Measurements from ENCODE around the gene IZUMO1.
"Not testable (repeated sequence)": the region's sequence is repeated elsewhere in the genome, so short reads cannot be mapped to it uniquely, and the experiment has no call there.

Gene IZUMO1

DNA sequence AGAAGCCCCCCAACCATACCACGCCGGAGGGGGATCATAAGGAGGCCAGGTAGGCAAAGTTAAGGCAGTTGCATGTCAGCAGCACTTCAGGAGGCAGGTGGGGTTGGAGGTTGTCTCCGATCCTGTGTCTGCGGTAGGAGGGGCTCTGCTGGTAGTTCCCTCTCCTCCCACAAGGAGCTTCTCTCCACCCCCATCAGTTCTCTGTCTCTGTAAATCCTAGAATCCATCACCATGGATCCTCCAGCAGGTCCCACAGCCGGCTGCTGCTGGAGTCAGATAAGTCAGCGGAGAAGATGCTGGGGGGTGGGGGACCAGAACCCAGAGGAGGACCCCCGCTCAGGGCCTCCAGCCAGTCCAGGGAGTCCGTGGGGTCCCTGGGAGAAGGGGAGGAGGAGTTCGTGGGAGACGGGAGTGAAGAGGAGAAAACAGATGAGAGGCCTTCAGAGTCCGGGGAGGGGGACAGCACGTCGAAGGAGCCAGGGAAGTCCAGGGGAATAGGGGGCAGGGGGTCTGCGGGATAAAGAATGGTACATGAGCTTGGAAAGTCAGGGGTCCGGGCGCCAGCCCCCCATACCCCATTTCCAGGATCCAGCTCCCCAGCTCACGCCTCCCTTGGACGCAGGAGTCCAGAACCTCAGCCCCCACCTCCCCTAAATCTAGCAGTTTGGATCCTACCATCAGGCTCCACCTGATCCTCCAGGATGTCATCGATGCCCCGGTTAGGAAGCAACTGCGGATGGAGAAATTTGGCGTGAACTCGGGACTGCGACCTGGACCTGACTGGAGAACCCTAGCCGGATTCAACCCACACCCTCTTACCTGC lies 33.5 kb downstream of the IZUMO1 start:
- DNase-seq (ENCODE audit: low read depth in 3 of 3), result no peak

DNA sequence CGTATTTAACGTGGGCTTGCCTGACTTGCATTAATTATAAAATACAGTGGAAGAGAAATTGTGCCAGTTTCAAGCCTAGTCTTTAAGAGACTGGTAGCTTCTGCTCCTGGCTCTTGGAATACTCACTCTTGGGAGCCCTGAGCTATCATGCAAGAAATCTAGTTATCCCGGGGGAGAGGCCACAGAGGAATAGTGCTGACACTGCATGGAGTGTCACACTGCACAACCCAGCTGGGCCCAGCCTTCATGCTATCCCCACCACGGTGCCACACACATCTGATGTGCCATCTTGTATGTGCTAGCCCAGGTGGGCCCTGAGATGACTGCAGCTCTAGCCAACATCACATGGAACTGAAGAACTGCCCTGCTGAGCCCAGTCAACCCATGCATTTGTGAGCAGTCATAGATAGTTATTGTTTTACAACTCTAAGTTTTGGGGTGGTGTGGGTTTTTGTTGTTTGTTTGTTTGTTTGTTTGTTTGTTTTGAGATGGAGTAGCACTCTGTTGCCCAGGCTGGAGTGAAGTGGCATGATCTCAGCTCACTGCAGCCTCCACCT lies 35.5 kb downstream of the IZUMO1 start:
- no peak for DNase-seq (ENCODE audit: low read depth in 3 of 3)

DNA sequence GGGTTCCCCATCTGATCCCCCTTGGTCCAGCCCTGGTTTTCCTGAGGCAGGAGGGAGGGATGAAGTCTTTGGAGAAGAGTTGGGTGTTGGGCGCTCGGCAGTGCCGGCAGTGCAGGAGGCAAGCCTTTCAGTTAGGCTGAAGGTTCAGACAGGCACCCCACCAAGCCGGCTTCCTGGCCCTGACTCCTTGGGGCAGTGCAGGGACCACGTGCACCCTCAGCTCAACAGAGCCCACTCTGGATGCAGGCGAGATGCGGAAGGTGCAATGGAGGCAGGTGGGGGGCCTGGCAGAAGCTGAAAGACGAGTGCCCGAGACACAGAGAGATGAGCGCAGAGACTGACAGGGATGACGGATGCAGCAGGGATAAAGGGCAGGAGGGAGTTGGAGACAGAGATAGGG lies 38.2 kb downstream of the IZUMO1 start:
- DNase-seq (ENCODE audit: low read depth in 3 of 3), result no peak

DNA sequence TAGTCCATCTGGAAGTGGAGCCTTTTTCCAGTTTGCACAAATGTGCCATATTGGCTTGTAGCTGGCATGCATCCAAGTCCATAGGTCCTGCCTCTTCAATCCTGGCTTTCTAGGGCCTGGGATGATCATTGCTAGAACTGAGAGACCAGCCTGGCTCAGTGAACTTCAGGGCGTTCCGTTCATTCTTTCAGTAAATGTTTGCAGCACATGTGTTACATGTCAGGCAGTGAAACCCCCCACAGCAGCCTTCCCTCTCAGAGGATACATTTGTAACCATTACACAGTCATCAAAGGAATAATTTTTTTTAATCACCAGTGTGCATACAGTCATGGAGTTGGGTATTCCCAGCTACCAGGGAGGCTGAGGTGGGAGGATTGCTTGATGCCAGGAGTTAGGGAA lies 41.3 kb downstream of the IZUMO1 start:
- DNase-seq (ENCODE audit: low read depth in 3 of 3), result no peak

DNA sequence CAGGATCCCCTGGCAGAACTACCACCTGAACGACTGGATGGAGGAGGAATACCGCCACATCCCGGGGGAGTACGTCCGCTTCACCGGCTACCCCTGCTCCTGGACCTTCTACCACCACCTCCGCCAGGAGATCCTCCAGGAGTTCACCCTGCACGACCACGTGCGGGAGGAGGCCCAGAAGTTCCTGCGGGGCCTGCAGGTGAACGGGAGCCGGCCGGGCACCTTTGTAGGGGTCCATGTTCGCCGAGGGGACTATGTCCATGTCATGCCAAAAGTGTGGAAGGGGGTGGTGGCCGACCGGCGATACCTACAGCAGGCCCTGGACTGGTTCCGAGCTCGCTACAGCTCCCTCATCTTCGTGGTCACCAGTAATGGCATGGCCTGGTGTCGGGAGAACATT lies 43.4 kb downstream of the IZUMO1 start:
- DNase-seq (ENCODE audit: low read depth in 3 of 3), result no peak

DNA sequence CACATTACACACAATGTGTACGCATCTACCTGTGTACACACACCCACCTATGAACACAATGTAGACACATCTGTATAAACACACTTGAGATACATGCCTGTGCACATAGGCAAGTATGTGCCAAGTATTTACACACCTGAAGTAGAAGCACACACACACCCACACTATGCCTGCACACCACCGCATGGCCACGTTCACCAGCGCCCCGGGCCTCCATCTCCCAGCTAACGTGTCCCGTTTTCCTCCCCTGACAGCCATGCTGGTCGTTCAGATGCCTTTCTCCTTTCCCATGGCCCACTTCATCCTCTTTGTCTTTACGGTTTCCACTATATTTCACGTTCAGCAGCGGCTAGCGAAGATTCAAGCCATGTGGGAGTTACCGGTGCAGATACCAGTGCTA lies 44.0 kb downstream of the IZUMO1 start:
- no peak for DNase-seq (ENCODE audit: low read depth in 3 of 3)

DNA sequence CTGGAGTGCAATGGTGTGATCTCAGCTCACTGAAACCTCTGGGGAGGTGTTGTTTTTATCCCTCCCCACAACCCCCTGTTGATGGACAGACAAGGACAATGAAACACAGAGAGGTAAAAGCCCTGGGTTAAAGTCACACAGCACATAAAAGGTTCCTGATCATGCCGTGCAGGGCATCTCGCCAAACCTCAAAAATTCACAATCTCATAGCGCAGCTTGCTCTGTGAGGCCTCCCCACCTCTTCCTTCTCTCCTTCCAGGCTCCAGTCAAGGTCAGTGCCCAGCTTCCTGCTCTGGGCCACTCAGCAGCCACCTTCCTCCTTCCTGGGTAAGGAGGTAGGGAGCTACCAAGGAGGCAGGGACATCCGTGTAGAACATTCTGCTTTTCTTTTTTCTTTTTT lies 48.7 kb downstream of the IZUMO1 start:
- DNase-seq (ENCODE audit: low read depth in 3 of 3), result no peak

DNA sequence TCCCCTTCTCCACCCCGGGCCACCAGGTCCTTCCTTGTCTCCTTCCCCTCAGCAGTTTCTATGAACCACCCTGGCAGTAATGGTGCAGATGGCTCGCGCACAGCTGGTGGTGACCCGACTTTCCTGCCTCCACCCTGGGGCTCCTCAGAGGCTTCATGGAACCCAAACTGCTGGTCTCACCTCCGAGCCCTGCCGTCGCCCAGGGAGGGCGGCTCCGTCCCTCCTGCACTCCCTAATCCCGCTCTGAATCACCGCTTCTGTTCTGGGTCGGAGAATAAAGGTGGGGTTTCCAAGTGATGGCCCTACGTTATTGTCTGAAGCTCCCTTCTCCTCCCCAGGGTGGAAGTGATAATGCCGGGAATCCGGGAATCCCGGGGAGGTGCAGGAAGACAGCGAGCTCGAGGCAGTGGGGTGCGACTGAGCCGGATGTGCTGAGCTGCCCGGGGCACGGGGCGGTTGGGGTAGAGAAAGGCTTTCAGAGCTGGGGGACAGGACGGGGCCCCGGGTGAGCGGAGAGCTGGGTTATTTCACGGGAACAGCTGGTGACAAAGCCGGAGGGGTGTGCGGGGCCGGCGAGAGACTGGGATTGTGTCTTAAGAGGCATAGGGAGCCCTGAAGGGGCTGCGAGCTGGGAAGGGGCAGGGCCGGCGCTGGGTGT lies 50.2 kb downstream of the IZUMO1 start:
- DNase-seq (ENCODE audit: low read depth in 3 of 3), result no peak

DNA sequence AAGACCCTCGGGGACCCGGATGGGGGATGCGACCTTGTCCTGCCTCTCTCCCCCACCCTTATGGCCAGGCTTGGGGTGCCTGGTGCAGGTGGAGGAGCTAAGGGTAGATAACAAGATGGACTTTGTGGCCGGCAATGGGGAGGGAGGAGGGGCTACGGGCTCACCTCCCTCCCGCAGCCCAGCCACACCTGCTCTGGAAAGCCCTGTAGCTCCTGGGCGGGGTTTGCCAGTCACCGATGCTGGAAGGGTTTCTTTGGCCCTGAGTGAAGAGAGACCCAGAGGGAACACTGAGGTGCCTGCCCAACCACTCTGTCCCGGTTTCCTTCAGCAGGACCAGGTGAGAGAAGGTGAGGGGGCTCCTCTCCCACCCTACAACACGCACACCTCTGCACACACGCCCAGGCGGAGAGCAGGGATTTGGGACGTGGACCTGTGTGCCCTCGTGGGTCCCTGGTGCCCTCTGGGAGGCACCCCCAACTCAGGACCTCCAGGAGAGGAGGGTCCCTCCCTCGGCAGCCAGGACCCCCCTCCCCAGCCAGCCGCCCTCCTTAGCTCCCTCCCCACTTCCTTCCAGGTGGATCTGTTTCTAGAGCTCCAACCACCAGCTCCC lies 50.9 kb downstream of the IZUMO1 start, which contains the start of gene FUT2:
FUT2 (plus strand) TSS at position 229 of the 610 bp plus-strand sequence. CDS start 6,986 bp downstream, outside the sequence.
- DNase-seq (ENCODE audit: low read depth in 3 of 3), result no peak

DNA sequence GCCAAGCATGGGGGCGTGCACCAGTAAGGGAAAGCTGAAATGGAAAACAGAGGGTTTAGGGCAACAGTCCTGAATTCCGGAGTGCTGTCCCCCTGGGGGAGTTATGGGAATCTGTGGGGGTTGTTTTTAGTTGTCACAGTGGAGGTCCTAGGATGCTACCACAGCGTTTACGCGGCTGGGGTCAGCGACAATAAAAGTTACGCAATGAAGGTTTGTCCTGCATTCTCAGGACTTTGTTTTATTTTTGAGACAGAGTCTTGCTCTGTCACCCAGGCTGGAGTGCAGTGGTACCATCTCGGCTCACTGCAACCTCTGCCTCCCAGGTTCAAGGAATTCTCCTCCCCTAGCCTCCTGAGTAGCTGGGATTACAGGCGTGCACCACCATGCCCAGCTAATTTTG lies 53.1 kb downstream of the IZUMO1 start:
- DNase-seq (ENCODE audit: low read depth in 3 of 3), result not testable (repeated sequence)

Measured in stimulated activated CD4-positive, alpha-beta T cell treated with anti-CD3 and anti-CD28 coated beads, TNF-alpha, amount 100 ng/mL, for 4 hours (primary cell).